Breast epithelium (tissue), 4 donors: ENCODE measurements around the gene MBTPS2. TPM values are rescaled to one million over a fixed set of nuclear protein-coding genes. Genes with fewer than 3 reads are reported as not detected.

ENCODE experiments used
- DNase-seq, 2 donors: peaks; one replicate each; pipeline ENCODE4 v3.0.0-alpha.2; 2019; ENCODE audit warnings: low spot score in 2 of 2
- H3K27ac ChIP-seq, 2 donors: fragments of 200-600 bp; sonication (generic) in 1 of 2; one replicate each; pipeline ENCODE4 v1.5.1; 2016 to 2019; ENCODE audit warnings: mild to moderate bottlenecking in 1 of 2
- H3K27me3 ChIP-seq, 2 donors: fragments of 200-600 bp; sonication (generic) in 1 of 2; one replicate each; pipeline versions ENCODE4 v1.5.1 to v1.6.0; 2017 to 2019; ENCODE audit warnings: control low read depth in 1 of 2, mild to moderate bottlenecking in 1 of 2
- H3K36me3 ChIP-seq: fragments of 200-600 bp; one replicate; pipeline ENCODE4 v1.5.1; 2019
- H3K4me1 ChIP-seq, 2 donors: fragments of 200-600 bp; sonication (generic); one replicate each; pipeline ENCODE4 v1.5.1; 2016 to 2019; ENCODE audit warnings: control low read depth in 1 of 2
- H3K4me3 ChIP-seq, 3 donors: fragments of 200-600 bp; sonication (generic); 1 replicate in 2 of 3; 2 replicates in 1 of 3; pipeline ENCODE4 v1.5.1; 2016 to 2019; ENCODE audit warnings: mild to moderate bottlenecking in 3 of 3, moderate library complexity in 2 of 3
- H3K9me3 ChIP-seq, 2 donors: fragments of 200-600 bp; sonication (generic) in 1 of 2; one replicate each; pipeline ENCODE4 v1.5.1; 2016 to 2019; ENCODE audit warnings: control low read depth in 1 of 2
- CTCF ChIP-seq, 3 donors: fragments of 450-650 bp; IDR thresholded peaks; one replicate each; pipeline ENCODE4 v1.5.1; 2016 to 2017; ENCODE audit warnings: antibody characterized with exemption in 3 of 3, mild to moderate bottlenecking in 3 of 3, moderate library complexity in 3 of 3
- POLR2A ChIP-seq: fragments of 450-650 bp; IDR thresholded peaks from one replicate; pipeline ENCODE4 v1.6.1; 2016; ENCODE audit warnings: antibody characterized with exemption, mild to moderate bottlenecking, moderate library complexity
- POLR2AphosphoS5 ChIP-seq, 3 donors: sonication (generic); formaldehyde crosslinking; IDR thresholded peaks; one replicate each; pipeline ENCODE4 v1.6.1; 2017; ENCODE audit warnings: antibody characterized with exemption in 3 of 3
- intact Hi-C: fragments of 100-400 bp; cut with DNase I; formaldehyde crosslinking; loops from one replicate; pipeline ENCODE4 v1.15.1; 2023; ENCODE audit warnings: low total_unique reads
- total RNA-seq, 3 donors: library from RNA; depleted of rRNA; stranded (reverse); fragments of >200 nt; gene quantifications; one replicate each; pipeline ENCODE4 v1.1.0, GENCODE V29; 2016

Gene MBTPS2
- total RNA-seq, 3 donors from 2014 or later, result 8.8 to 13.8 (median 9.9) TPM

- TF ChIP-seq POLR2A, result no peak
- no peak for TF ChIP-seq POLR2AphosphoS5 (IDR thresholded peaks at IDR 0.05)
- no peak for TF ChIP-seq CTCF (IDR thresholded peaks at IDR 0.05)
- no peak for DNase-seq
- Histone ChIP-seq H3K36me3 (no peaks in the 10 kb centered on the region), H3K4me1 (no peaks in the 10 kb centered on the region), H3K27ac (no peak overlapping the region), H3K9me3 (no peaks in the 10 kb centered on the region), H3K27me3 (peaks cover 0 to 6% of the 10 kb centered on the region in 2 donors), H3K4me3 (no peak overlapping the region)
- intact Hi-C loops, result no loop called here
These were observed 7.9 kb downstream of the MBTPS2 start for GRCh38 chrX:21847342-21847741.

DNA sequence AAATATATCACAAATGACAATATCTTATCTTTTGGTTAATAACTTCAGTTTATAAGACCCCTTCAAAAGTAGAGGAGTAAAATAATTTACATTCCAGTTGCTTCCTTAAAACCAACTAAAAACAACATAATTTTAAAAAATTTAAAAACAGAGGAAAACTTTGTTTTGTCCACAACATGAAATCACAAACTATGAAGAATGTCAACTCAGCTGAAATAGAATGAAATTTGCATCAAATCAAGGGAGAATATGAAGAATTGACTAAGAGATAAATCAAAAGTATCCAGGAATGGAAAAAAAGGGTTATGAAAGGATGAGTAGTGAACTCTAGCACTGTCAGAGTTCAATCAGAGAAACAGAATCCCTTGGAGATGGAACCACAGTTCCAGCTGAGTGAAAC lies 14.2 kb downstream of the MBTPS2 start:
- Histone ChIP-seq H3K9me3 (peaks cover 0 to 5% of the 10 kb centered on the region in 2 donors), H3K27me3 (no peaks in the 10 kb centered on the region), H3K4me3 (no peak overlapping the region), H3K4me1 (no peaks in the 10 kb centered on the region), H3K27ac (no peak overlapping the region), H3K36me3 (no peaks in the 10 kb centered on the region)
- no peak for DNase-seq
- no peak for TF ChIP-seq CTCF (IDR thresholded peaks at IDR 0.05)
- no peak for TF ChIP-seq POLR2A
- TF ChIP-seq POLR2AphosphoS5 (IDR thresholded peaks at IDR 0.05), result no peak
- intact Hi-C loops, result no loop called here

DNA sequence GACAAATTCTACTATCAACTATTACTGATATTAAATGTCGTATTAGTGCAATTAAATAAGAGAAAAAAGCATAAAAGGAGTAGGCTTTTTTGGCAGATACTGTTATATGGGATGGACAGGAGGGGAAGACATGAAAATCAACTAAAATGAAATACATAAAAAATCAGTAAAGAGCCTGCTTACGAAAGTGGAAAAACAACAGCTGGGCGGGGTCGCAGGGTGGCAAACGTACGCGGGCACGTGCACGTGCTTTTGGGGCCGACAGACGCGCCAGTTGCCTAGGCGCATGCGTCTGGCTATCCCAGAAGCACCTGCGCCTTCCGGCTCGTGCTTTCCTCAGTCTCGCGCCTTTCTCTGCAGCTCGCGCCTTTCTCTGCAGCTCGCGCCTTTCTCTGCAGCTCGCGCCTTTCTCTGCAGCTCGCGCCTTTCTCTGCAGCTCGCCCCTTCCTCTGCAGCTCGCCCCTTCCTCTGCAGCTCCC lies 16.6 kb downstream of the MBTPS2 start, which contains the start of gene YY2:
YY2 (plus strand) TSS at position 51 of the 479 bp plus-strand sequence. CDS start 498 bp downstream, outside the sequence.
- intact Hi-C loops, result no loop called here
- H3K9me3 ChIP-seq, result peaks cover 0 to 5% of the 10 kb centered on the region in 2 donors
- H3K4me3 ChIP-seq, result no peak within 1 kb of the TSS
- no peaks in the 10 kb centered on the region for H3K27me3 ChIP-seq
- H3K27ac ChIP-seq, result no peak within 1 kb of the TSS
- H3K4me1 ChIP-seq, result no peaks in the 10 kb centered on the region
- H3K36me3 ChIP-seq, result no peaks in the 10 kb centered on the region
- TF ChIP-seq POLR2AphosphoS5 (IDR thresholded peaks at IDR 0.05) (no peak), CTCF (IDR thresholded peaks at IDR 0.05) (no peak)
- DNase-seq, result no peak

DNA sequence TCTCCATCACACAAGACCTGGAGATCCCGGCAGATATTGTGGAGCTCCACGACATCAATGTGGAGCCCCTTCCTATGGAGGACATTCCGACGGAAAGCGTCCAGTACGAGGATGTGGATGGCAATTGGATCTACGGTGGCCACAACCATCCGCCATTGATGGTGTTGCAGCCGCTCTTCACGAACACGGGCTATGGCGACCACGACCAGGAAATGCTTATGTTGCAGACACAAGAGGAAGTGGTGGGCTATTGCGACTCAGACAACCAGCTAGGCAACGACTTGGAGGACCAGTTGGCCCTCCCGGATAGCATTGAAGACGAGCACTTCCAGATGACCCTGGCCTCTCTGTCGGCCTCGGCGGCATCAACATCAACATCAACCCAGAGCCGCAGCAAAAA lies 17.1 kb downstream of the MBTPS2 start:
- no peak for DNase-seq
- H3K27ac ChIP-seq, result no peak overlapping the region

GRCh38 chrX:21863241-21863640 lies 23.8 kb downstream of the MBTPS2 start:
- no peak overlapping the region for H3K4me3 ChIP-seq
- no peaks in the 10 kb centered on the region for H3K9me3 ChIP-seq
- TF ChIP-seq POLR2A (no peak), CTCF (IDR thresholded peaks at IDR 0.05) (no peak), POLR2AphosphoS5 (IDR thresholded peaks at IDR 0.05) (no peak)
- H3K27ac ChIP-seq, result no peak overlapping the region
- H3K36me3 ChIP-seq, result no peaks in the 10 kb centered on the region
- no peaks in the 10 kb centered on the region for H3K27me3 ChIP-seq
- H3K4me1 ChIP-seq, result no peaks in the 10 kb centered on the region
- DNase-seq, result no peak
- intact Hi-C loops, result no loop called here

More for the DNA sequence above, 17.1 kb downstream of the MBTPS2 start:
- Histone ChIP-seq H3K4me3 (no peak overlapping the region), H3K4me1 (no peaks in the 10 kb centered on the region), H3K9me3 (peaks cover 0 to 5% of the 10 kb centered on the region in 2 donors), H3K36me3 (no peaks in the 10 kb centered on the region), H3K27me3 (no peaks in the 10 kb centered on the region)
- intact Hi-C loops, result no loop called here
- no peak for TF ChIP-seq POLR2A
- TF ChIP-seq POLR2AphosphoS5 (IDR thresholded peaks at IDR 0.05), result no peak
- no peak for TF ChIP-seq CTCF (IDR thresholded peaks at IDR 0.05)
